ENCODE data around the gene CDK10. TPM values are rescaled to one million over a fixed set of nuclear protein-coding genes. Genes with fewer than 3 reads are reported as not detected.
"Not testable (repeated sequence)": the region's sequence is repeated elsewhere in the genome, so short reads cannot be mapped to it uniquely, and the experiment has no call there.

CDK10 gene
- total and polyA plus RNA-seq, 7 donors: 23.0 to 47.8 (median 31.5) TPM

GRCh38 chr16:89668790-89669158 is 17.7 kb upstream of the CDK10 start:
- ATAC-seq (no peak), DNase-seq (no peak)
- no peaks in the 10 kb centered on the region for H3K36me3 ChIP-seq (ENCODE audit: insufficient read depth in 1 of 2, low read depth in 1 of 2)
- TF ChIP-seq, protein P1, sequence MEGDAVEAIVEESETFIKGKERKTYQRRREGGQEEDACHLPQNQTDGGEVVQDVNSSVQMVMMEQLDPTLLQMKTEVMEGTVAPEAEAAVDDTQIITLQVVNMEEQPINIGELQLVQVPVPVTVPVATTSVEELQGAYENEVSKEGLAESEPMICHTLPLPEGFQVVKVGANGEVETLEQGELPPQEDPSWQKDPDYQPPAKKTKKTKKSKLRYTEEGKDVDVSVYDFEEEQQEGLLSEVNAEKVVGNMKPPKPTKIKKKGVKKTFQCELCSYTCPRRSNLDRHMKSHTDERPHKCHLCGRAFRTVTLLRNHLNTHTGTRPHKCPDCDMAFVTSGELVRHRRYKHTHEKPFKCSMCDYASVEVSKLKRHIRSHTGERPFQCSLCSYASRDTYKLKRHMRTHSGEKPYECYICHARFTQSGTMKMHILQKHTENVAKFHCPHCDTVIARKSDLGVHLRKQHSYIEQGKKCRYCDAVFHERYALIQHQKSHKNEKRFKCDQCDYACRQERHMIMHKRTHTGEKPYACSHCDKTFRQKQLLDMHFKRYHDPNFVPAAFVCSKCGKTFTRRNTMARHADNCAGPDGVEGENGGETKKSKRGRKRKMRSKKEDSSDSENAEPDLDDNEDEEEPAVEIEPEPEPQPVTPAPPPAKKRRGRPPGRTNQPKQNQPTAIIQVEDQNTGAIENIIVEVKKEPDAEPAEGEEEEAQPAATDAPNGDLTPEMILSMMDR (IDR thresholded peaks at IDR 0.05): no peak
- 62 to 71% (median 67%) methylated on average over 5 of the region's 5 CpGs for WGBS, 3 donors
- H3K4me3 ChIP-seq: no peak overlapping the region
- no peak overlapping the region for H3K27ac ChIP-seq
- H3K27me3 ChIP-seq (ENCODE audit: insufficient read depth in 3 of 3, low read length in 2 of 3): no peaks in the 10 kb centered on the region
- H3K9me3 ChIP-seq: no peaks in the 10 kb centered on the region
- intact Hi-C loops (cut with DNase I): no loop called here
- H3K4me1 ChIP-seq: no peaks in the 10 kb centered on the region

DNA sequence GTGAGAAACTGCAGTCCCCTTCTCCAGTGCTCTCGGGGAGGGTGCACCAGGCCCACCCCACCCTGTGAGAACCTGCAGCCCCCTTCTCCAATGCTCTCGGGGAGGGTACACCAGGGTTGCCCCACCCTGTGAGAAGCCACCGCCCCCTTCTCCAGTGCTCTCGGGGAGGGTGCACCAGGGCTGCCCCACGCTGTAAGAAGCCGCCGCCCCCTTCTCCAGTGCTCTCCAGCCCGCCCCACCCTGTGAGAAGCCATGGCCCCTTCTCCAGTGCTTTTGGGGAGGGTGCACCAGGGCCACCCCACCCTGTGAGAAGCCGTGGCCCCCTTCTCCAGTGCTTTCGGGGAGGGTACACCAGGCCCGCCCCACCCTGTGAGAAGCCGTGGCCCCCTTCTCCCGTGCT is 16.7 kb upstream of the CDK10 start:
- no peak for DNase-seq
- H3K4me3 ChIP-seq: no peak overlapping the region
- intact Hi-C loops (cut with DNase I): no loop called here
- no peaks in the 10 kb centered on the region for H3K4me1 ChIP-seq
- no peaks in the 10 kb centered on the region for H3K27me3 ChIP-seq (ENCODE audit: insufficient read depth in 3 of 3, low read length in 2 of 3)
- WGBS, 3 donors: 91 to 93% (median 92%) methylated on average over 11 to 13 of the region's 13 CpGs
- no peaks in the 10 kb centered on the region for H3K36me3 ChIP-seq (ENCODE audit: insufficient read depth in 1 of 2, low read depth in 1 of 2)
- no peaks in the 10 kb centered on the region for H3K9me3 ChIP-seq
- no peak overlapping the region for H3K27ac ChIP-seq
- no peak for ATAC-seq
- TF ChIP-seq, protein P1 (IDR thresholded peaks at IDR 0.05): no peak

- Histone ChIP-seq H3K27ac (no peak overlapping the region), H3K27me3 (ENCODE audit: insufficient read depth in 3 of 3, low read length in 2 of 3) (no peaks in the 10 kb centered on the region), H3K4me3 (no peak overlapping the region), H3K9me3 (no peaks in the 10 kb centered on the region), H3K4me1 (no peaks in the 10 kb centered on the region), H3K36me3 (ENCODE audit: insufficient read depth in 1 of 2, low read depth in 1 of 2) (no peaks in the 10 kb centered on the region)
- ATAC-seq (no peak), DNase-seq (no peak)
- TF ChIP-seq, protein P1 (IDR thresholded peaks at IDR 0.05): no peak
- WGBS, 3 donors: 80 to 82% (median 80%) methylated on average over 10 of the region's 10 CpGs
- intact Hi-C loops (cut with DNase I): no loop called here
Observed at GRCh38 chr16:89670496-89671431, 15.7 kb upstream of the CDK10 start.

GRCh38 chr16:89671565-89671964 is 14.9 kb upstream of the CDK10 start:
- H3K27ac ChIP-seq; intact Hi-C loops (cut with DNase I); H3K4me1 ChIP-seq; DNase-seq; H3K4me3 ChIP-seq; H3K36me3 ChIP-seq (ENCODE audit: insufficient read depth in 1 of 2, low read depth in 1 of 2); H3K27me3 ChIP-seq (ENCODE audit: insufficient read depth in 3 of 3, low read length in 2 of 3); H3K9me3 ChIP-seq; ATAC-seq: not testable (repeated sequence)
- WGBS, 3 donors: 92 to 98% (median 94%) methylated on average over 4 of the region's 4 CpGs

DNA sequence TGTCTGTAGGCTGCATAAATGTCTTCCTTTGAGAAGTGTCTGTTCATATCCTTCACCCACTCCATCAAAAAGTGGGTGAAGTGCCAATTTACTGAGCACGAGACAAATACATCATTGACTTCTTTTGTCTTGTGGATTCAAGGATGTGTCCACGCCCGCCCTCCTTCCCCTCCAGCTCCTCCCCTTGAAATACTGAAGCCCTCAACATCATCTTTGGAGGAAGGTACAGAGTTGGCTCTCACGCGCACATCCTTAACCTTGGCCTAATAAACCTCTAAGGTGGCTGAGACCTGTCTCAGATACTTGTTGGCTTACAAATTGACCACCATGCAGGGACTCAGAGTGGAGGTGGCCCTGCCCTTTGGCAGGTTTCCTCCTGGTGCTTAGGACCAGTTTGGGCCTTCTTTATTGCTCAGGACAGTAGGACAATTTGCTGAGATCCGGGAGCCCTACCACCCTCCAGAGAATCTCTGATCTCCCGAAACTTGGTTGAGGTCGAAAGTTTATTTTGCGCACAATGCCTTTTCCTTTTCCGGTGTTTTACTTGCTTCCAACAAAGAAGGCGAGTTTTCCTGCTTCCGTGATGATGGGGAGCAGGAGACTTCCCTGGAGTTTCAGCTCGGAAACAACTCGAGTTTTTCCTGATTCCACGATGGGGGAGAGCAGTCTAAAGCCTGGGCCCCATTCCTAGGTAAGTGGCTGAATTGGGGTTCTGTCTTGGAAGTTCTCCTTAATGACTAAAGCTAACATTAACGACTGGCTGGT is 14.1 kb upstream of the CDK10 start:
- Histone ChIP-seq H3K4me3 (no peak overlapping the region), H3K27me3 (ENCODE audit: insufficient read depth in 3 of 3, low read length in 2 of 3) (no peaks in the 10 kb centered on the region), H3K27ac (no peak overlapping the region), H3K4me1 (no peaks in the 10 kb centered on the region), H3K9me3 (no peaks in the 10 kb centered on the region), H3K36me3 (ENCODE audit: insufficient read depth in 1 of 2, low read depth in 1 of 2) (no peaks in the 10 kb centered on the region)
- 76 to 81% (median 80%) methylated on average over 16 of the region's 16 CpGs for WGBS, 3 donors
- ATAC-seq (no peak), DNase-seq (no peak)
- TF ChIP-seq, protein P1 (IDR thresholded peaks at IDR 0.05): no peak
- intact Hi-C loops (cut with DNase I): no loop called here
